ENCODE results near the gene RGS10. TPM values are rescaled to one million over a fixed set of nuclear protein-coding genes. Genes with fewer than 3 reads are reported as not detected.

RGS10 gene
- total and polyA plus RNA-seq, 9 of the 15 experiments (the other 6 are each of a cell fraction or from before 2014, with no cell fraction given): 31.9 to 123 (median 62.1) TPM

- POLR2A ChIA-PET: interaction anchor here (0.6 kb wide), 1 partner anchor 72 kb away, joined by 3 read pairs; no protein-coding TSS in a partner anchor
- FAIRE-seq: no peak
- TF ChIP-seq MTA2 (IDR thresholded peaks at IDR 0.05; ENCODE audit: low read depth) (peak; percentile 41; the same call in 1 of the 2 replicates), HDAC1 (IDR thresholded peaks at IDR 0.05) (peak in 1 of 2 experiments; percentile 72; a peak in 2 of 4 replicates), GATA2 (CRISPR knock-in tag; IDR thresholded peaks at IDR 0.05) (0 out of 2 replicates have a peak, but pooled peaks have one; percentile 11), ZNF280B (CRISPR knock-in tag; IDR thresholded peaks at IDR 0.05) (no peak), BCOR (IDR thresholded peaks at IDR 0.05) (0 out of 2 replicates have a peak, but pooled peaks have one; percentile 39), HDAC2 (IDR thresholded peaks at IDR 0.05) (peak; percentile 44; the same call in 1 of the 2 replicates), ZC3H8 (IDR thresholded peaks at IDR 0.05) (no peak), ZBTB7A (IDR thresholded peaks at IDR 0.05; ENCODE audit: borderline replicate concordance, control insufficient read depth, low read depth, low read length) (no peak), PHF21A (IDR thresholded peaks at IDR 0.05; ENCODE audit: borderline replicate concordance, low read depth) (no peak), MEF2D (tag; conservative IDR thresholded peaks at IDR 0.05; ENCODE audit: low read depth) (no peak), ZNF253 (CRISPR knock-in tag; conservative IDR thresholded peaks at IDR 0.05) (no peak), HIVEP1 (CRISPR knock-in tag; IDR thresholded peaks at IDR 0.05) (no peak), CBFA2T2 (conservative IDR thresholded peaks at IDR 0.05) (peak; percentile 44), RBM25 (IDR thresholded peaks at IDR 0.05; ENCODE audit: low read depth, low read length, severe bottlenecking) (peak; percentile 75), KDM1A (IDR thresholded peaks at IDR 0.05) (peak; percentile 88 to 89), TEAD4 (IDR thresholded peaks at IDR 0.05; ENCODE audit: low read length) (0 out of 2 replicates have a peak, but pooled peaks have one; percentile 13), TEAD4 (CRISPR knock-in tag; IDR thresholded peaks at IDR 0.05; ENCODE audit: borderline replicate concordance) (no peak), NFIC (IDR thresholded peaks at IDR 0.05) (peak; percentile 47; the same call in 1 of the 2 replicates), ARID1B (IDR thresholded peaks at IDR 0.05) (peak; percentile 69), MTF1 (CRISPR knock-in tag; IDR thresholded peaks at IDR 0.05; ENCODE audit: borderline replicate concordance) (no peak), GATAD2A (IDR thresholded peaks at IDR 0.05) (no peak), RCOR1 (IDR thresholded peaks at IDR 0.05; ENCODE audit: borderline replicate concordance in 1 of 2, low read depth in 2 of 2, low read length in 2 of 2) (peak in 1 of 2 experiments; percentile 76; a peak in 1 of 4 replicates), PHF8 (IDR thresholded peaks at IDR 0.05; ENCODE audit: borderline replicate concordance, low read length) (no peak), CBFA2T3 (IDR thresholded peaks at IDR 0.05) (peak; percentile 76), NCOR1 (IDR thresholded peaks at IDR 0.05) (0 out of 2 replicates have a peak, but pooled peaks have one; percentile 32), TCF3 (CRISPR knock-in tag; IDR thresholded peaks at IDR 0.05) (peak; percentile 58; the same call in 1 of the 2 replicates), ARHGAP35 (IDR thresholded peaks at IDR 0.05; ENCODE audit: partially characterized antibody) (no peak), LARP7 (IDR thresholded peaks at IDR 0.05) (no peak)
These were observed 47.0 kb downstream of the RGS10 start for GRCh38 chr10:119495545-119495944.

More at GRCh38 chr10:119495545-119495944, 47.0 kb downstream of the RGS10 start:
- intact Hi-C loops (cut with micrococcal nuclease) (loop anchor here (5.0 kb wide), 1 partner anchor 47 kb away; the partner anchor contains the start of gene RGS10), in situ Hi-C loops (cut with MboI) (no loop called here)
- Histone ChIP-seq H4K20me1 (replicated peaks; ENCODE audit: control insufficient read depth, insufficient read depth, low read length) (no peaks in the 10 kb centered on the region), H3K27ac (ENCODE audit: extremely low read depth, low read depth, low read length) (no peak overlapping the region), H3K36me3 (ENCODE audit: control insufficient read depth, insufficient read depth, low read length) (peaks cover 21% of the 10 kb centered on the region; the same call in 2 of the 3 replicates), H2AFZ (ENCODE audit: low read depth, low read length) (no peak overlapping the region), H3K9me1 (ENCODE audit: control insufficient read depth, insufficient read depth, low read length) (no peaks in the 10 kb centered on the region), H3K4me3 (no peak overlapping the region), H3K9ac (ENCODE audit: insufficient read depth in 1 of 2, low read depth in 2 of 2, low read length in 2 of 2) (no peak overlapping the region), H3K9me3 (replicated peaks; ENCODE audit: control insufficient read depth, insufficient read depth, low read depth, low read length) (no peaks in the 10 kb centered on the region), H3K79me2 (ENCODE audit: control insufficient read depth, insufficient read depth, low read length) (no peaks in the 10 kb centered on the region), H3K4me1 (replicated peaks in 1 of 2; ENCODE audit: control insufficient read depth in 2 of 2, insufficient read depth in 2 of 2, low read length in 2 of 2) (no peaks in the 10 kb centered on the region; a peak in 1 of 5 replicates), H3K27me3 (ENCODE audit: control insufficient read depth in 2 of 2, insufficient read depth in 2 of 2, low read length in 2 of 2) (no peaks in the 10 kb centered on the region), H3K4me2 (ENCODE audit: insufficient read depth, low read length) (no peak overlapping the region)
- BruUV-seq (replicated peaks): no TSS peak
- peak; percentile 27 to 48 (median 38) for DNase-seq (ENCODE audit: extremely low read depth in 1 of 4, low spot score in 3 of 4)
- WGBS (ENCODE audit: insufficient coverage, low coverage, missing lambda C conversion rate): 22% methylated on average over 2 of the region's 3 CpGs
- ATAC-seq: peak; percentile 64
- CTCF ChIA-PET (ENCODE audit: low intra/inter-chr PET ratio): no interaction called here
